PC-9 (cell line): ENCODE measurements around the gene NPFFR1.

Experiments
- CTCF ChIP-seq: fragments of 200-600 bp; sonication (generic); conservative IDR thresholded peaks from 2 replicates; pipeline ENCODE4 v1.6.1; 2017; ENCODE audit warnings: mixed run types, antibody characterized with exemption, mild to moderate bottlenecking, moderate library complexity
- EZH2 ChIP-seq: fragments of 200-600 bp; sonication (generic); IDR thresholded peaks from 2 replicates; pipeline ENCODE4 v1.8.0; 2017; ENCODE audit warnings: antibody characterized with exemption, low read depth

DNA sequence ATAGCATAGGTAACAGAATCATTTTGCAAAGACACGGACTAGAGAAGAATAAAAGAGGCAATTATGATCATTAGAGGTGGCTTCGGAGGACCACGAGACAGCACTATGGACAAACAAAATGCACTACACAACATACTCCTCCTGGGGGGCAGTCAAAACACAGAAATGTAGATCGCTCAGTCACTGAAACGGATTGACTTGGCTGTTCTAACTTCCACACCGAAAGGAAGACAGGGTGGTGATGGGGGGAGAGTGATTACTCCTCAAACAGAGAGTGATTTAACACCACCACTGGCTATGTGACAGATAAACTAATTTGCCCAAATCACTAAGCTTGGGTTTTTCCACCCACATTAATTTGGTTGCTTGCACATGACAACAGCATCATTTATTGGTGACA, 36.4 kb downstream of the NPFFR1 start:
- TF ChIP-seq CTCF (no peak), EZH2 (no peak)
